Measurements from ENCODE around the gene MARCHF10.
"Not testable (repeated sequence)": the region's sequence is repeated elsewhere in the genome, so short reads cannot be mapped to it uniquely, and the experiment has no call there.

- TF ChIP-seq, protein P1, sequence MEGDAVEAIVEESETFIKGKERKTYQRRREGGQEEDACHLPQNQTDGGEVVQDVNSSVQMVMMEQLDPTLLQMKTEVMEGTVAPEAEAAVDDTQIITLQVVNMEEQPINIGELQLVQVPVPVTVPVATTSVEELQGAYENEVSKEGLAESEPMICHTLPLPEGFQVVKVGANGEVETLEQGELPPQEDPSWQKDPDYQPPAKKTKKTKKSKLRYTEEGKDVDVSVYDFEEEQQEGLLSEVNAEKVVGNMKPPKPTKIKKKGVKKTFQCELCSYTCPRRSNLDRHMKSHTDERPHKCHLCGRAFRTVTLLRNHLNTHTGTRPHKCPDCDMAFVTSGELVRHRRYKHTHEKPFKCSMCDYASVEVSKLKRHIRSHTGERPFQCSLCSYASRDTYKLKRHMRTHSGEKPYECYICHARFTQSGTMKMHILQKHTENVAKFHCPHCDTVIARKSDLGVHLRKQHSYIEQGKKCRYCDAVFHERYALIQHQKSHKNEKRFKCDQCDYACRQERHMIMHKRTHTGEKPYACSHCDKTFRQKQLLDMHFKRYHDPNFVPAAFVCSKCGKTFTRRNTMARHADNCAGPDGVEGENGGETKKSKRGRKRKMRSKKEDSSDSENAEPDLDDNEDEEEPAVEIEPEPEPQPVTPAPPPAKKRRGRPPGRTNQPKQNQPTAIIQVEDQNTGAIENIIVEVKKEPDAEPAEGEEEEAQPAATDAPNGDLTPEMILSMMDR (IDR thresholded peaks at IDR 0.05): not testable (repeated sequence)
- not testable (repeated sequence) for TF ChIP-seq POLR2A (IDR thresholded peaks at IDR 0.05)
Measured at GRCh38 chr17:62849591-62850415, 41.7 kb upstream of the MARCHF10 start.

Measured in testis (tissue), 2 donors.